OCI-LY7 (cell line): Measurements from ENCODE around the gene GPC3.
"Not testable (repeated sequence)": the region's sequence is repeated elsewhere in the genome, so short reads cannot be mapped to it uniquely, and the experiment has no call there.

Experiments used
- EZH2phosphoT487 ChIP-seq: fragments of 200-600 bp; sonication (generic); IDR thresholded peaks from 2 replicates; pipeline ENCODE4 v1.6.1; 2018; ENCODE audit warnings: low read depth, borderline replicate concordance, mild to moderate bottlenecking, mixed run types, antibody characterized with exemption, low read length, moderate library complexity, mixed read lengths
- TF ChIP-seq, protein P1 (sequence below): fragments of 200-600 bp; sonication (generic); conservative IDR thresholded peaks from 2 replicates; pipeline ENCODE4 v1.5.1; 2014; ENCODE audit warnings: mild to moderate bottlenecking, antibody characterized with exemption, low read length, moderate library complexity, mixed read lengths

DNA sequence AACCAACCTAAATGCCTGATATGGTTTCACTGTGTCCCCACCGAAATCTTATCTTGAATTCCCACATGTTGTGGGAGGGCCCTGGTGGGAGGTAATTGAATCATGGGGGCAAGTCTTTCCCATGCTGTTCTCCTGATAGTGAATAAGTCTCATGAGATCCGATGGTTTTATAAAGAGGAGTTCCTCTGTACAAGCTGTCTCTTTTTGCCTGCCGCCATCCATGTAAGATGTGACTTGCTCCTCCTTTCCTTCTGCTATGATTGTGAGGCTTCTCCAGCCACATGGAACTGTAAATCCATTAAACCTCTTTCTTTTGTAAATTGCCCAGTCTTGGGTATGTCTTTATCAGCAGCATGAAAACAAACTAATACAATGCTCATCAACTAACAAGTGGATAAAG lies 265.1 kb downstream of the GPC3 start:
- TF ChIP-seq, protein P1, sequence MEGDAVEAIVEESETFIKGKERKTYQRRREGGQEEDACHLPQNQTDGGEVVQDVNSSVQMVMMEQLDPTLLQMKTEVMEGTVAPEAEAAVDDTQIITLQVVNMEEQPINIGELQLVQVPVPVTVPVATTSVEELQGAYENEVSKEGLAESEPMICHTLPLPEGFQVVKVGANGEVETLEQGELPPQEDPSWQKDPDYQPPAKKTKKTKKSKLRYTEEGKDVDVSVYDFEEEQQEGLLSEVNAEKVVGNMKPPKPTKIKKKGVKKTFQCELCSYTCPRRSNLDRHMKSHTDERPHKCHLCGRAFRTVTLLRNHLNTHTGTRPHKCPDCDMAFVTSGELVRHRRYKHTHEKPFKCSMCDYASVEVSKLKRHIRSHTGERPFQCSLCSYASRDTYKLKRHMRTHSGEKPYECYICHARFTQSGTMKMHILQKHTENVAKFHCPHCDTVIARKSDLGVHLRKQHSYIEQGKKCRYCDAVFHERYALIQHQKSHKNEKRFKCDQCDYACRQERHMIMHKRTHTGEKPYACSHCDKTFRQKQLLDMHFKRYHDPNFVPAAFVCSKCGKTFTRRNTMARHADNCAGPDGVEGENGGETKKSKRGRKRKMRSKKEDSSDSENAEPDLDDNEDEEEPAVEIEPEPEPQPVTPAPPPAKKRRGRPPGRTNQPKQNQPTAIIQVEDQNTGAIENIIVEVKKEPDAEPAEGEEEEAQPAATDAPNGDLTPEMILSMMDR: not testable (repeated sequence)
- TF ChIP-seq EZH2phosphoT487: not testable (repeated sequence)
